Mesenchymal stem cell (in vitro differentiated cells and primary cell): Measurements from ENCODE around the gene ZFP62.
A peak's percentile ranks its signal among the peaks of the same experiment; 100 is the strongest.

Source experiments
- DNase-seq: peaks from one replicate; pipeline ENCODE4 v3.0.0-alpha.2; 2013
- H2AFZ ChIP-seq: one replicate; pipeline ENCODE4 v1.6.1; 2013; ENCODE audit warnings: low read depth, mild to moderate bottlenecking, control low read depth, inconsistent platforms, low read length, moderate library complexity
- H2AK5ac ChIP-seq: 2 replicates; pipeline ENCODE4 v1.6.1; 2013; ENCODE audit warnings: low read length, moderate library complexity, mild to moderate bottlenecking, inconsistent platforms; ENCODE audit not compliant: severe bottlenecking
- H2BK120ac ChIP-seq: one replicate; pipeline ENCODE4 v1.6.1; 2013; ENCODE audit warnings: low read depth, mild to moderate bottlenecking, inconsistent platforms, low read length, moderate library complexity
- H2BK12ac ChIP-seq, 2 experiments: one replicate each; pipeline ENCODE4 v1.6.1; 2013; ENCODE audit warnings: inconsistent platforms in 2 of 2, low read length in 2 of 2, mild to moderate bottlenecking in 2 of 2, moderate library complexity in 2 of 2, control low read depth in 1 of 2
- H2BK15ac ChIP-seq: one replicate; pipeline ENCODE4 v1.6.1; 2013; ENCODE audit warnings: mild to moderate bottlenecking, low read depth, inconsistent platforms; ENCODE audit not compliant: poor library complexity, severe bottlenecking
- H2BK5ac ChIP-seq: 2 replicates; pipeline ENCODE4 v1.6.1; 2013; ENCODE audit warnings: low read depth, mild to moderate bottlenecking, low read length, control low read depth, inconsistent platforms; ENCODE audit not compliant: poor library complexity, severe bottlenecking
- H3K14ac ChIP-seq, 2 experiments: one replicate each; pipeline ENCODE4 v1.6.1; 2013; ENCODE audit warnings: inconsistent platforms in 2 of 2, low read length in 2 of 2, control low read depth in 1 of 2, mild to moderate bottlenecking in 1 of 2, moderate library complexity in 1 of 2
- H3K18ac ChIP-seq, 2 experiments: one replicate each; pipeline ENCODE4 v1.6.1; 2013; ENCODE audit warnings: inconsistent platforms in 2 of 2, low read length in 2 of 2, control low read depth in 1 of 2, low read depth in 1 of 2, mild to moderate bottlenecking in 1 of 2
- H3K23ac ChIP-seq, 2 experiments: one replicate each; pipeline ENCODE4 v1.6.1; 2013; ENCODE audit warnings: inconsistent platforms in 2 of 2, low read length in 2 of 2, mild to moderate bottlenecking in 2 of 2, moderate library complexity in 2 of 2, control low read depth in 1 of 2
- H3K27ac ChIP-seq: 2 replicates; pipeline ENCODE4 v1.5.1; 2013; ENCODE audit warnings: mild to moderate bottlenecking, moderate library complexity, low read length, control low read depth, inconsistent platforms; ENCODE audit not compliant: poor library complexity, severe bottlenecking
- H3K27me3 ChIP-seq, 2 experiments: 2 replicates each; pipeline versions ENCODE4 v1.6.1 to v1.7.0; 2013; ENCODE audit warnings: low read length in 2 of 2, mild to moderate bottlenecking in 2 of 2, moderate library complexity in 2 of 2, control low read depth in 1 of 2, inconsistent platforms in 1 of 2; ENCODE audit not compliant: control insufficient read depth in 1 of 2, insufficient read depth in 1 of 2
- H3K36me3 ChIP-seq, 2 experiments: 2 replicates each; pipeline versions ENCODE4 v1.6.1 to v1.7.0; 2013; ENCODE audit warnings: low read length in 2 of 2, control low read depth in 1 of 2, inconsistent platforms in 1 of 2, low read depth in 1 of 2, mild to moderate bottlenecking in 1 of 2; ENCODE audit not compliant: insufficient read depth in 2 of 2, control insufficient read depth in 1 of 2
- H3K4ac ChIP-seq, 2 experiments: one replicate each; pipeline ENCODE4 v1.6.1; 2013; ENCODE audit warnings: inconsistent platforms in 2 of 2, low read length in 2 of 2, mild to moderate bottlenecking in 2 of 2, moderate library complexity in 2 of 2, control low read depth in 1 of 2, low read depth in 1 of 2
- H3K4me1 ChIP-seq: 2 replicates; pipeline ENCODE4 v1.6.1; 2013; ENCODE audit warnings: low read depth, low read length, control low read depth; ENCODE audit not compliant: control insufficient read depth, insufficient read depth
- H3K4me2 ChIP-seq: 2 replicates; pipeline ENCODE4 v1.6.1; 2013; ENCODE audit warnings: low read length, mild to moderate bottlenecking, inconsistent platforms; ENCODE audit not compliant: poor library complexity, severe bottlenecking
- H3K4me3 ChIP-seq, 2 experiments: 2 replicates each; pipeline versions ENCODE4 v1.5.1 to v1.7.0; 2013; ENCODE audit warnings: low read length in 2 of 2, mild to moderate bottlenecking in 2 of 2, control low read depth in 1 of 2, low read depth in 1 of 2; ENCODE audit not compliant: insufficient read depth in 1 of 2
- H3K79me1 ChIP-seq: replicated peaks from 2 replicates; pipeline ENCODE4 v1.6.1; 2013; ENCODE audit warnings: mild to moderate bottlenecking, control low read depth, low read length, inconsistent platforms; ENCODE audit not compliant: poor library complexity, severe bottlenecking
- H3K9ac ChIP-seq: 2 replicates; pipeline ENCODE4 v1.7.0; 2013; ENCODE audit warnings: mild to moderate bottlenecking, low read length, moderate library complexity
- H3K9me3 ChIP-seq: 2 replicates; pipeline ENCODE4 v1.7.0; 2013; ENCODE audit warnings: mild to moderate bottlenecking, low read length; ENCODE audit not compliant: control insufficient read depth
- H4K8ac ChIP-seq: one replicate; pipeline ENCODE4 v1.6.1; 2013; ENCODE audit warnings: inconsistent platforms, mild to moderate bottlenecking, low read length, moderate library complexity
- H4K91ac ChIP-seq: one replicate; pipeline ENCODE4 v1.6.1; 2013; ENCODE audit warnings: mild to moderate bottlenecking, low read length, inconsistent platforms
- WGBS: methylation state at CpG from one replicate; pipeline ENCODE4 v1.1.7; 2013; ENCODE audit warnings: mixed read lengths; 5-methylcytosine and 5-hydroxymethylcytosine counted together

Gene ZFP62

DNA sequence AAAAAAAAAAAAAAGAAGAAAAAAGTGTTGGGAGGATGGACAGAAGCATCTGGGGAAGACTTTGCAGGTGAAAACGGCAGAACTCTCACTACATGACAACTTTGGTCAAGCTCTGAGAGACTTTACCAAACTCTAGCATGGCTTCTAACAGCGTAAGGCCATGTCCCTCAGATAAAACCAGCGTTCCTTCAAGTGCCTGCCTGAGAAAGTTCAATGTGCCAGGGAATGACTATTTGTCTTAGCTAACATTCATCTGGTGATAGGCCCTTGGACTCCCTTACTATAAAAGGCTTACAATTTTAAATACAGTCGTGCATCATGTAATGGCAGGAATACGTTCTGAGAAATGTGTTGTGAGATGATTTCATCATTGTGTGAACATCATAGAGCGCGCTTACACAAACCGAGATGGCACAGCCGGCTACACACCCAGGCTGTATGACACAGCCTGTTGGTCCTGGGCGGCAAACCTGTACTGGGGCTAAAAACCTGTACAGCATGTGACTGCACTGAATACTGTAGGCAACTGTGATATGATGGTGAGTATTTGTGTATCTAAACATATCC is 14.9 kb upstream of the ZFP62 start:
- no peak overlapping the region for H4K8ac ChIP-seq
- H2BK5ac ChIP-seq = no peak overlapping the region
- no peak overlapping the region for H3K27ac ChIP-seq
- WGBS = 68% methylated on average over 10 of the region's 10 CpGs
- no peaks in the 10 kb centered on the region for H3K36me3 ChIP-seq
- no peaks in the 10 kb centered on the region for H3K4me1 ChIP-seq
- H3K18ac ChIP-seq = no peak overlapping the region
- H2BK120ac ChIP-seq = no peak overlapping the region
- no peak overlapping the region for H4K91ac ChIP-seq
- no peak overlapping the region for H2AK5ac ChIP-seq
- H3K4me2 ChIP-seq = no peak overlapping the region
- no peak overlapping the region for H3K23ac ChIP-seq
- no peaks in the 10 kb centered on the region for H3K9me3 ChIP-seq
- no peak overlapping the region for H2BK12ac ChIP-seq
- H2AFZ ChIP-seq = no peak overlapping the region
- H3K27me3 ChIP-seq = peaks cover 0 to 4% of the 10 kb centered on the region in 2 experiments
- H3K14ac ChIP-seq = no peak overlapping the region
- H3K4ac ChIP-seq = no peak overlapping the region
- no peak overlapping the region for H3K4me3 ChIP-seq
- no peaks in the 10 kb centered on the region for H3K79me1 ChIP-seq
- no peak overlapping the region for H3K9ac ChIP-seq
- no peak for DNase-seq
- H2BK15ac ChIP-seq = no peak overlapping the region

DNA sequence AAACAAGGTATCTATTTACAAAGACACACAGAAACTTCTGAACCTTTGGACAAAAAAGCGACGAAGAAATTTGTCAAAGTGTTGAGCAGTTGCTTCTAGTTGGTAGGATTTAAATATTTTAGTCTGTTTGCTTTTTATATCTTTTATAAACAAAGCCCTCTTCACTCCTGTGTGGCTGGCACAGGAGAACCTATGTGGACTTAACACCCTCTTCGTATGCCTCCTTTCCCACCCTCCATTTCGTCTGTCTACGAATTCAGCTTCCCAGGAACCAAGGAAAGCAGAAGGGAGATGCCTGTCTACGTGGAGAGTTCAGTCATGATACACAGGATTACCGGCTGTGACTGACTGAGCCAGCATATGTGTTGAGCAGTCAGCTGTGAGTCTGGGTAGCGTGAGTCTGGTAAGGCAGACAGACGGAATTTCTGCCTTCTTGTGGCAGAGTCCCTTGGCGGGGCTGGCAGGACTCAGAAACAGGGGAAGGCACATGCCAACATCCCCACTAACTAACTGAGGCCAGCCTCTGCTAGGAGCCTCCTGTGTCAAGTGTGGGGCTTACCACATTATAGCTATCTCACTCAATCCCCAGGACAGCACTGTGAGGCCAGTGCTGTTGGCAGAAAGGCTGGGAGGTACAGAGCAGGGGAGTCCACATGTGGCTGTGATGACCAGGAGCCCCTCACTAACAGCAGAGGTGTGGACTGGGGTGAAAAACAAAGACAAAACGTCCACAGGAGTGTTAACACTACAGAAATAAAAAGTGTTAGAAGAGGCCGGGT is 13.9 kb upstream of the ZFP62 start:
- H2BK12ac ChIP-seq = no peak overlapping the region
- H3K14ac ChIP-seq = no peak overlapping the region
- no peak overlapping the region for H2BK15ac ChIP-seq
- peaks cover 3 to 12% of the 10 kb centered on the region in 2 experiments for H3K27me3 ChIP-seq
- 71% methylated on average over 10 of the region's 12 CpGs for WGBS
- H3K18ac ChIP-seq = no peak overlapping the region
- no peak overlapping the region for H3K4me2 ChIP-seq
- H3K4me3 ChIP-seq = no peak overlapping the region
- H3K23ac ChIP-seq = no peak overlapping the region
- H2BK120ac ChIP-seq = no peak overlapping the region
- H3K4ac ChIP-seq = no peak overlapping the region
- no peaks in the 10 kb centered on the region for H3K79me1 ChIP-seq
- H3K9me3 ChIP-seq = no peaks in the 10 kb centered on the region
- H3K36me3 ChIP-seq = no peaks in the 10 kb centered on the region
- no peak overlapping the region for H2BK5ac ChIP-seq
- DNase-seq = no peak
- no peak overlapping the region for H4K8ac ChIP-seq
- no peak overlapping the region for H4K91ac ChIP-seq
- H2AK5ac ChIP-seq = no peak overlapping the region
- H3K9ac ChIP-seq = no peak overlapping the region
- no peak overlapping the region for H3K27ac ChIP-seq
- no peak overlapping the region for H2AFZ ChIP-seq
- no peaks in the 10 kb centered on the region for H3K4me1 ChIP-seq

DNA sequence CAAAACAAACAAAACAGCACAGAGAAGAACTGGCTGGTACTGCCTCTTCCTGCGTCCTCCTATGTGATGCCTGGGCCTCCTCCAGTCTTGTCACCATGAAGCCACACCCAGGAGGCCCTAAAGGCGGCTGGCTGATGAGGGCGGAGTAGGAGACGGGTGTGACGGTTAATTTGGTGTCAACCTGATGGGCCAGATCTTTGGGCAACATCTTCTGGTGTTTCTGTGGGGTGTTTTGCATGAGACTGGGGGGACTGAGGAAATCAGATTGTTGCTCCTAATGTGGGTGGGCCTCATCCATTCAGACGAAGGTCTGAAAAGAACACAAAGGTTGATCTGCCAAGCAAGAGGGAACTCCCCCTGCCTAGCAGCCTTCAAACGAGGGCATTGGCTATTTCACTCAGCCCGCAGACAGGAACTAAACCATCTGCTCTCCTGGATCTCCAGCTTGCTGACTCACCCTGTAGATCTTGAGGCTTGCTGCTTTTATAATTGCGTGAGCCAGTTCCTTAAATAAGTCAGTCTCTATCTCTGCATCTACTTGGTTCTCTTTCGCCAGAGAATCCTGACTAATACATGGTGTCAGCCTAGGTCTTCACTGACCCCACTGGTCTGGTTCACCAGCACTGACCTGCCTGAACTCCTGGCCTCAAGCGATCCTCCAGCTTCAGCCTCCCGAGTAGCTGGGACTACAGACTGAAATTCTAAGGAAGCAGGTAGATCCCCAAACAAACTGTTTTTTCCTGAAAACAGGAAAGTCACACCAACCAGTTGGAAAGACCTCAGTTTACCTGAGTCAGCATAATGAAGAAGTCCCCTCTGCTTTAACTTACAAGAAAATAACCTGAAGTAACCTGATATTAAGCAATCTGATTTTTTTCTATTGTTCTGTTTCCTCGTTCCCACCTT is 12.8 kb upstream of the ZFP62 start:
- no peak overlapping the region for H3K4me3 ChIP-seq
- no peaks in the 10 kb centered on the region for H3K36me3 ChIP-seq
- H2AK5ac ChIP-seq = no peak overlapping the region
- no peaks in the 10 kb centered on the region for H3K9me3 ChIP-seq
- H3K79me1 ChIP-seq = no peaks in the 10 kb centered on the region
- no peak overlapping the region for H3K4ac ChIP-seq
- H2BK120ac ChIP-seq = no peak overlapping the region
- H3K27ac ChIP-seq = no peak overlapping the region
- no peak overlapping the region for H3K4me2 ChIP-seq
- no peak overlapping the region for H3K9ac ChIP-seq
- DNase-seq = peak; percentile 35
- H3K27me3 ChIP-seq = peaks cover 4 to 13% of the 10 kb centered on the region in 2 experiments
- H2AFZ ChIP-seq = no peak overlapping the region
- H3K4me1 ChIP-seq = no peaks in the 10 kb centered on the region
- no peak overlapping the region for H2BK12ac ChIP-seq
- no peak overlapping the region for H4K91ac ChIP-seq
- H3K18ac ChIP-seq = no peak overlapping the region
- H4K8ac ChIP-seq = no peak overlapping the region
- H3K23ac ChIP-seq = no peak overlapping the region
- H3K14ac ChIP-seq = no peak overlapping the region
- no peak overlapping the region for H2BK15ac ChIP-seq
- 76% methylated on average over 13 of the region's 13 CpGs for WGBS
- H2BK5ac ChIP-seq = no peak overlapping the region

DNA sequence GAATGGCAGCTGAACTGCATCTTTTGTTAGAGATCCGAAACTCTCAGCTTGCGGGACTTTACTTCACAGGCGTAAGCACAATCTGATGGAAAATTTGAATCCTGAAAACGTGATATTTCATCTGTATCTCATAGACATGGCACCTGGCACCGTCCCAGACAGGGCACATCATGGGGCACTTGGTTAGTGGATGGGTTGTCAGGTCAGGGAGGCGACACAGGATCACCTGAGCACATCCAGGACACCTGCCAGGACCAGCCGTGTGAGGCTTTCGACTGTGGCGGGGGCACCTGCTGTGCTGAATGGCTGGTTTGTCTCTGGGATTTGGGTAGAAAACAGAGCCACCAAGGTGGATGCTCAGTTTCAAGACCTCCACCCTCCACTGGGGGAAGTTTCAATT is 11.3 kb upstream of the ZFP62 start:
- H3K36me3 ChIP-seq = no peaks in the 10 kb centered on the region
- no peak overlapping the region for H3K23ac ChIP-seq
- H2BK15ac ChIP-seq = no peak overlapping the region
- no peak overlapping the region for H3K4ac ChIP-seq
- H2AK5ac ChIP-seq = no peak overlapping the region
- no peak for DNase-seq
- H3K18ac ChIP-seq = no peak overlapping the region
- no peak overlapping the region for H2BK5ac ChIP-seq
- no peak overlapping the region for H2AFZ ChIP-seq
- peaks cover 4 to 13% of the 10 kb centered on the region in 2 experiments for H3K27me3 ChIP-seq
- no peak overlapping the region for H2BK12ac ChIP-seq
- no peak overlapping the region for H3K27ac ChIP-seq
- no peaks in the 10 kb centered on the region for H3K79me1 ChIP-seq
- H3K9me3 ChIP-seq = no peaks in the 10 kb centered on the region
- no peak overlapping the region for H4K91ac ChIP-seq
- H3K4me2 ChIP-seq = no peak overlapping the region
- 75% methylated on average over 7 of the region's 9 CpGs for WGBS
- H3K14ac ChIP-seq = no peak overlapping the region
- H3K4me1 ChIP-seq = no peaks in the 10 kb centered on the region
- H4K8ac ChIP-seq = no peak overlapping the region
- no peak overlapping the region for H2BK120ac ChIP-seq
- H3K4me3 ChIP-seq = no peak overlapping the region
- no peak overlapping the region for H3K9ac ChIP-seq
